IMR-90 (cell line): Measurements from ENCODE around the gene SELENOO.

ENCODE experiments used
- MAZ ChIP-seq: IDR thresholded peaks from 2 replicates; pipeline ENCODE4 v1.6.1; 2012; ENCODE audit warnings: low read depth, mild to moderate bottlenecking, low read length, improper control_type of control experiment, moderate library complexity, borderline replicate concordance
- RCOR1 ChIP-seq: IDR thresholded peaks from 2 replicates; pipeline ENCODE4 v1.6.1; 2012; ENCODE audit warnings: mild to moderate bottlenecking, low read length, improper control_type of control experiment; ENCODE audit not compliant: insufficient replicate concordance
- USF2 ChIP-seq: fragments of 150-350 bp; IDR thresholded peaks from 2 replicates; pipeline ENCODE4 v1.6.1; 2017; ENCODE audit warnings: mild to moderate bottlenecking, antibody characterized with exemption, low read length, low read depth
- TF ChIP-seq, protein P1 (sequence below): conservative IDR thresholded peaks from 2 replicates; pipeline ENCODE4 v1.5.1; 2012; ENCODE audit warnings: mild to moderate bottlenecking, low read depth, low read length, improper control_type of control experiment

- TF ChIP-seq USF2 (no peak), MAZ (no peak), RCOR1 (no peak)
- TF ChIP-seq, protein P1, sequence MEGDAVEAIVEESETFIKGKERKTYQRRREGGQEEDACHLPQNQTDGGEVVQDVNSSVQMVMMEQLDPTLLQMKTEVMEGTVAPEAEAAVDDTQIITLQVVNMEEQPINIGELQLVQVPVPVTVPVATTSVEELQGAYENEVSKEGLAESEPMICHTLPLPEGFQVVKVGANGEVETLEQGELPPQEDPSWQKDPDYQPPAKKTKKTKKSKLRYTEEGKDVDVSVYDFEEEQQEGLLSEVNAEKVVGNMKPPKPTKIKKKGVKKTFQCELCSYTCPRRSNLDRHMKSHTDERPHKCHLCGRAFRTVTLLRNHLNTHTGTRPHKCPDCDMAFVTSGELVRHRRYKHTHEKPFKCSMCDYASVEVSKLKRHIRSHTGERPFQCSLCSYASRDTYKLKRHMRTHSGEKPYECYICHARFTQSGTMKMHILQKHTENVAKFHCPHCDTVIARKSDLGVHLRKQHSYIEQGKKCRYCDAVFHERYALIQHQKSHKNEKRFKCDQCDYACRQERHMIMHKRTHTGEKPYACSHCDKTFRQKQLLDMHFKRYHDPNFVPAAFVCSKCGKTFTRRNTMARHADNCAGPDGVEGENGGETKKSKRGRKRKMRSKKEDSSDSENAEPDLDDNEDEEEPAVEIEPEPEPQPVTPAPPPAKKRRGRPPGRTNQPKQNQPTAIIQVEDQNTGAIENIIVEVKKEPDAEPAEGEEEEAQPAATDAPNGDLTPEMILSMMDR, result no peak
Observed at GRCh38 chr22:50215297-50216054, 14.7 kb downstream of the SELENOO start.
